Measurements from ENCODE around the gene NOB1. TPM values are rescaled to one million over a fixed set of nuclear protein-coding genes. Genes with fewer than 3 reads are reported as not detected.

The NOB1 gene
- total RNA-seq (100 to 1,000 TPM; 129 to 137 TPM), polyA plus RNA-seq (43.5 TPM)

DNA sequence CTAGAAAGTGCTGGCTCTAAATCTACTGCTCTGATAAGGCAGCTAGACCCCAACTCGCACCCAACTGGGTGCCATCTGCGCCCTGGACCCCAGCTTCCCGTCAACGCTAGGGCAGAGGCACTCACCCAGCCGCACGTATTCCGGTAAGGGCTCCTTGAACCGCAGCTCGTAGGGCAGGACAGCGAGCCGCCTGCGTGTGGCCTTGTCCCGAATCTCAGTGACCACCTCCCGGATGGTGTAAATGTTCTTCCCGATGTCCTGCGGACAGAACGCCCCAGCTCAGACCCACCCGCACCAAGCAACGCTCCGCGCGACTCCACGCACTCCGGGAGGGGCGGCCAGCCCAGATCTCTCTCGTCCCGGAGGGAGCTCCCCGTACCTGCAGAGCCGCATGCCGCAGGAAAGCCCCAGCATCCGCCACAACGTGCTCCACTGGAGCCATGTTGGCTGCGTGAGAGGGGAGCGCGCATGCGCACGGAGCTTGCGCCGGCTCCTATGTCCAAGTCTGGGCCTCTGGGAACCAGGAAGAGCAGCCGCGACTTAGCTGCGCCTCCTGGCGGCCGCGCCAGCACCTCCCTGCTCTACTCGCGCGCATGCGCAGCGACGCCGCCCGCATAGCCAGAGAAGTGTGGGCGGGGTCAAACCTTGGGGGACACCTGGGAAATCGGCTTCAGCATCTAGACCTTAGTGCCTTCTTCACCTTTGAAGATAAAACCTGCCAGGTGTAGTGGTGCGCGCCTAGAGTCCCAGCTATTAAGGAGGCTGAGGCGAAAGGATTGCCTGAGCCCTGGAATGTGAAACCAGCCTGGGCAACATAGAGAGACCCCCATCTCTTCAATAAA is at the start of gene NOB1:
NOB1 (minus strand) TSS at position 458 of the 842 bp plus-strand sequence; CDS start at position 442, 16 bp downstream.
- ChIA-PET POLR2A (interaction anchor here (0.6 to 2.3 kb wide), 13 partner anchors 8 to 508 kb away, joined by 3 to 19 read pairs (median 3); partner anchors contain the start of genes NQO1 and WWP2), CTCF (interaction anchor here (0.6 to 3.5 kb wide), 32 partner anchors 8 to 704 kb away, joined by 3 to 96 read pairs (median 4); partner anchors contain the start of gene NQO1)
- peaks cover 15% of the 10 kb centered on the region for H3K36me3 ChIP-seq (ENCODE audit: insufficient read depth, low read length)
- H3K27ac ChIP-seq (ENCODE audit: low read depth, low read length): peak within 1 kb of the TSS; percentile 86
- peaks cover 0 to 1% of the 10 kb centered on the region in 2 donors for H3K27me3 Mint-ChIP-seq
- peaks cover 14% of the 10 kb centered on the region for H3K4me1 ChIP-seq (ENCODE audit: insufficient read depth, low read length)
- H3K27me3 ChIP-seq (ENCODE audit: insufficient read depth, low read length, poor library complexity, severe bottlenecking): no peaks in the 10 kb centered on the region
- no peaks in the 10 kb centered on the region for H3K9me3 Mint-ChIP-seq
- H3K27ac Mint-ChIP-seq: peak within 1 kb of the TSS; percentile 94 to 99 (median 99)
- peaks cover 0 to 33% (median 2%) of the 10 kb centered on the region in 3 donors for H3K36me3 Mint-ChIP-seq
- peak within 1 kb of the TSS; percentile 98 for H3K4me3 ChIP-seq (ENCODE audit: low read length)
- peak within 1 kb of the TSS; percentile 97 to 100 (median 100) for H3K4me3 Mint-ChIP-seq
- DNase-seq: peak; percentile 96 to 99 (median 97)
- H3K9me3 ChIP-seq (ENCODE audit: low read length): no peaks in the 10 kb centered on the region
- peaks cover 23 to 37% (median 26%) of the 10 kb centered on the region in 3 donors for H3K4me1 Mint-ChIP-seq

DNA sequence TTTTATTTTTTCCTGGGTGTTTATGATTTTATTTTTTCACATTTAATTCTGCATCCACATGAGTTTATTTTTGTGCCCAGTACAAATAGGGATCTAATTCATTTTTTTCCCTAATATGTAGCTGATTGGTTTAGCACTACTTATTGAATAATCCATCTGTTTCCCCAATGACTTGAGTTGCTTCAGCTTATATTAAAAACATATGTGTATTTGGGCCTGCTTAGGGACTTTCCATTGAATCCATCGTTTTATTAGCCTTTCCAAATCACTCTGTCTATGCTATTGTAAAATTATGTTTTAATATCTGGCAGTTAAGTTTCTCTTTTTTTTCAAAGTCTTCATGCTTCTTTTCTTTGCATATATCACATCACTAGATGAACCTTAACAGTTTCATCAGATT is 49.6 kb upstream of the NOB1 start:
- H3K27ac Mint-ChIP-seq: peak overlapping the region in 1 of 8 donors; percentile 47

DNA sequence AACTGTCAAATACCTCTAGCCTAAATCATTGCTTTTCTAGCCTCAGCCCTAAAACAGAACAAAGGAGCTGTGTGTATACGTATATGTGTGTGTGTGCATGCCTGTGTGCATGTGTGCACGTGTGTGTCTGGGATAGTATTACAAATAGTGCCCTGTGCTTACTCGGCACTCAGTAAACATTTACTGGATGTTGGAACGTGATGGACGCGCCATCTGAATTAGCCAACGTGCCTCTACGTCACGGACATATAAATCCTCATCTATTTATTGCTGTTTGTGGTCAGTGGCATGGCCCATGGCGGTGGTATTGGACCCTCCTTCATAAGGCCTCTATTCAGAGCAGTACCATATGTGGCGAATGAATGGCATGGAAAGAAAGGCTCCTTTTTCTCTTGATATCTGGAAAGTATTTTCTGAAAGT is 44.9 kb upstream of the NOB1 start:
- peak overlapping the region in 2 of 8 donors; percentile 29 to 60 for H3K27ac Mint-ChIP-seq
- H3K9me3 ChIP-seq (ENCODE audit: low read length): no peaks in the 10 kb centered on the region
- CTCF ChIA-PET: no interaction called here
- no peaks in the 10 kb centered on the region for H3K9me3 Mint-ChIP-seq
- POLR2A ChIA-PET: no interaction called here
- H3K36me3 Mint-ChIP-seq: peaks cover 0 to 60% (median 17%) of the 10 kb centered on the region in 3 donors
- no peak for DNase-seq
- no peaks in the 10 kb centered on the region for H3K27me3 Mint-ChIP-seq
- H3K27ac ChIP-seq (ENCODE audit: low read depth, low read length): no peak overlapping the region
- H3K4me3 Mint-ChIP-seq: no peak overlapping the region
- H3K27me3 ChIP-seq (ENCODE audit: insufficient read depth, low read length, poor library complexity, severe bottlenecking): no peaks in the 10 kb centered on the region
- H3K4me3 ChIP-seq (ENCODE audit: low read length): no peak overlapping the region
- H3K36me3 ChIP-seq (ENCODE audit: insufficient read depth, low read length): peaks cover 11% of the 10 kb centered on the region
- H3K4me1 Mint-ChIP-seq: peaks cover 1 to 12% (median 4%) of the 10 kb centered on the region in 3 donors
- no peaks in the 10 kb centered on the region for H3K4me1 ChIP-seq (ENCODE audit: insufficient read depth, low read length)

More for the DNA sequence above, 49.6 kb upstream of the NOB1 start:
- H3K27me3 ChIP-seq (ENCODE audit: insufficient read depth, low read length, poor library complexity, severe bottlenecking): no peaks in the 10 kb centered on the region
- Mint-ChIP-seq H3K4me1 (no peaks in the 10 kb centered on the region), H3K36me3 (peaks cover 0 to 59% (median 13%) of the 10 kb centered on the region in 3 donors), H3K4me3 (no peak overlapping the region), H3K27me3 (no peaks in the 10 kb centered on the region), H3K9me3 (no peaks in the 10 kb centered on the region)
- no peaks in the 10 kb centered on the region for H3K4me1 ChIP-seq (ENCODE audit: insufficient read depth, low read length)
- peaks cover 8% of the 10 kb centered on the region for H3K36me3 ChIP-seq (ENCODE audit: insufficient read depth, low read length)
- POLR2A ChIA-PET: no interaction called here
- no peak overlapping the region for H3K27ac ChIP-seq (ENCODE audit: low read depth, low read length)
- DNase-seq: no peak
- no peak overlapping the region for H3K4me3 ChIP-seq (ENCODE audit: low read length)
- CTCF ChIA-PET: no interaction called here
- no peaks in the 10 kb centered on the region for H3K9me3 ChIP-seq (ENCODE audit: low read length)

DNA sequence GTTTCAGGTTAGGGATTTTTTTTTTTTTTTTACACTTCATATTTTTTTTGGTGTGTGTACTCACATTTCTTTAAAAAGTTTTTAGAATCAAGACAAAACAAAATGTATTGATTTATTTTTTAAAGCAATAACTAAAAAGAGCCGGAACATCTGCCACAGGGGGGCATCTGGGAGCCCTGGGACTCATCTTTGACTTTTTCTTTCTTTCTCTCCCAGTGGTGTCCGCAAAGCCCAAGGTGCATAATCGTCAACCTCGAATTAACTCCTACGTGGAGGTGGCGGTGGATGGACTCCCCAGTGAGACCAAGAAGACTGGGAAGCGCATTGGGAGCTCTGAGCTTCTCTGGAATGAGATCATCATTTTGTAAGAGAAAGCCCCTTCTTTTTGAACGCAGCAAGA is 43.7 kb upstream of the NOB1 start:
- Histone ChIP-seq H3K27ac (ENCODE audit: low read depth, low read length) (no peak overlapping the region), H3K4me1 (ENCODE audit: insufficient read depth, low read length) (no peaks in the 10 kb centered on the region), H3K36me3 (ENCODE audit: insufficient read depth, low read length) (peaks cover 11% of the 10 kb centered on the region), H3K4me3 (ENCODE audit: low read length) (no peak overlapping the region), H3K27me3 (ENCODE audit: insufficient read depth, low read length, poor library complexity, severe bottlenecking) (no peaks in the 10 kb centered on the region), H3K9me3 (ENCODE audit: low read length) (no peaks in the 10 kb centered on the region)
- Mint-ChIP-seq H3K4me3 (no peak overlapping the region), H3K27ac (no peak overlapping the region), H3K4me1 (peaks cover 1 to 12% (median 4%) of the 10 kb centered on the region in 3 donors), H3K27me3 (no peaks in the 10 kb centered on the region), H3K36me3 (peaks cover 0 to 55% (median 17%) of the 10 kb centered on the region in 3 donors), H3K9me3 (no peaks in the 10 kb centered on the region)
- ChIA-PET CTCF (no interaction called here), POLR2A (interaction anchor here (0.6 kb wide), 1 partner anchor 25 kb away, joined by 6 read pairs; no protein-coding TSS in a partner anchor)
- no peak for DNase-seq

DNA sequence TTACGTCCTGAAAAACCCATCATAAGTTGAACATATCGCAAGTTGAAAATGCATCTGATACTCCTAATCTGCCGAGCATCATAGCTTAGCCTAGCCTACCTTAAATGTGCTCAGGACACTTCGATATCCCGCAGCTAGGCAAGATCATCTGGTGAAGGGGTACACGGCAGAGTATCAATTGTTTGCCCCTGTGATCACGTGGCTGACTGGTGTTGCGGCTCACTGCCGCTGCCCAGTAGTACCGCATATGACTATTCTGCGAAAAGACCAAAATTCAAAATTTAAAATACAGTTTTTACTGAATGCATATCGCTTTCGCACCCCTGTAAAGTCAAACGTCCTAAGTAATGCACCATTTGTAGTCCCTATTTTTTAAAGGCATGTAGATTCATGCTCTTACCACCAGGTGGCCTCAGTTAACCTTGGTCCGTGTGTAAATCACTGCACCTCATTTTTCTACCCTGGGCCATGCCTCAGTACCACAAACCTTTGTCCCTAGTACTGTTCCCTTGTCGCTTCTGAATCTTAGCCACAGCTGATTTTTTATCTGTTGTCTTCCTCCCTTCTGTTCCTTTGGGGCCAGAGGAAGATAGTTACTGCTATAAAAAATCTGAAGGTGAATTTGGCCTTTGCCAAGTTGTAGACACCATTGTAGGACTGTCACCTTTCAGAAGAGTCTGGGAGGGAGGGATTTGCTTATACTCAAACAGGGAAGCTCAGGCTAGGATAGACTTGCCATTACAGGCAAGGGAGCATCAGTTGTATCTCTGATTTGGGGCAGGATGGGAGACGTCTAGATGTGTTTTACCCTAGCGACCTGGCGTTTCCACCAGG is 41.8 kb upstream of the NOB1 start:
- Histone ChIP-seq H3K4me1 (ENCODE audit: insufficient read depth, low read length) (no peaks in the 10 kb centered on the region), H3K27me3 (ENCODE audit: insufficient read depth, low read length, poor library complexity, severe bottlenecking) (no peaks in the 10 kb centered on the region), H3K27ac (ENCODE audit: low read depth, low read length) (no peak overlapping the region), H3K4me3 (ENCODE audit: low read length) (no peak overlapping the region), H3K9me3 (ENCODE audit: low read length) (no peaks in the 10 kb centered on the region), H3K36me3 (ENCODE audit: insufficient read depth, low read length) (peaks cover 8% of the 10 kb centered on the region)
- Mint-ChIP-seq H3K36me3 (peaks cover 0 to 53% (median 16%) of the 10 kb centered on the region in 3 donors), H3K9me3 (no peaks in the 10 kb centered on the region), H3K27me3 (no peaks in the 10 kb centered on the region), H3K4me3 (no peak overlapping the region), H3K4me1 (peaks cover 4 to 12% (median 5%) of the 10 kb centered on the region in 3 donors), H3K27ac (no peak overlapping the region)
- peak in 2 of 5 donors; percentile 7 to 22 for DNase-seq
- POLR2A ChIA-PET: interaction anchor here (0.6 to 0.7 kb wide), 2 partner anchors 10 kb away, joined by 3 read pairs; no protein-coding TSS in a partner anchor
- CTCF ChIA-PET: interaction anchor here (1.2 to 1.5 kb wide), 3 partner anchors 10 to 136 kb away, joined by 3 read pairs; no protein-coding TSS in a partner anchor

DNA sequence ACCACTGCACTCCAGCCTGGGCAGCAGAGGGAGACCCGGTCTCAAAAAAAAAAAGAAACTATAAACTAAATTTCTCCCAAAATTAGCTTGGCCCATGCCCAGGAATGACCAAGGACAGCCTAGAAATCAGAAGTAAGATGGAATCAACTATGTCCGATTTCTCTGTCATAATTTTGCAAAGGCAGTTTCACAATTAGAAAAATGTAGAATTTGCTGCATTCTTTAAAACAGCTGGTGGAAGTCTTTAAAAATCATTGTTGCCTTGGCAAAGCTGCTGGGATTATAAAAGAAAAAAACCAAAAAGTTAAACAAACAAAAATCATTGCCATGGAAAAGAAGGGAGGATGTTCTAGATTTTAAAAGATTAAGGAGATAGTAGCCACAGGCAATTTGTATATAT is 39.8 kb upstream of the NOB1 start:
- Mint-ChIP-seq H3K9me3 (no peaks in the 10 kb centered on the region), H3K27me3 (no peaks in the 10 kb centered on the region), H3K4me1 (peaks cover 4 to 12% (median 5%) of the 10 kb centered on the region in 3 donors), H3K27ac (peak overlapping the region in 1 of 8 donors; percentile 47), H3K36me3 (peaks cover 0 to 53% (median 10%) of the 10 kb centered on the region in 3 donors), H3K4me3 (no peak overlapping the region)
- Histone ChIP-seq H3K27ac (ENCODE audit: low read depth, low read length) (no peak overlapping the region), H3K9me3 (ENCODE audit: low read length) (no peaks in the 10 kb centered on the region), H3K36me3 (ENCODE audit: insufficient read depth, low read length) (peaks cover 8% of the 10 kb centered on the region), H3K27me3 (ENCODE audit: insufficient read depth, low read length, poor library complexity, severe bottlenecking) (no peaks in the 10 kb centered on the region), H3K4me1 (ENCODE audit: insufficient read depth, low read length) (no peaks in the 10 kb centered on the region), H3K4me3 (ENCODE audit: low read length) (no peak overlapping the region)
- ChIA-PET CTCF (interaction anchor here (1.0 to 1.5 kb wide), 4 partner anchors 12 to 40 kb away, joined by 3 to 5 read pairs (median 4); partner anchors contain the start of gene NOB1), POLR2A (no interaction called here)
- DNase-seq: no peak

DNA sequence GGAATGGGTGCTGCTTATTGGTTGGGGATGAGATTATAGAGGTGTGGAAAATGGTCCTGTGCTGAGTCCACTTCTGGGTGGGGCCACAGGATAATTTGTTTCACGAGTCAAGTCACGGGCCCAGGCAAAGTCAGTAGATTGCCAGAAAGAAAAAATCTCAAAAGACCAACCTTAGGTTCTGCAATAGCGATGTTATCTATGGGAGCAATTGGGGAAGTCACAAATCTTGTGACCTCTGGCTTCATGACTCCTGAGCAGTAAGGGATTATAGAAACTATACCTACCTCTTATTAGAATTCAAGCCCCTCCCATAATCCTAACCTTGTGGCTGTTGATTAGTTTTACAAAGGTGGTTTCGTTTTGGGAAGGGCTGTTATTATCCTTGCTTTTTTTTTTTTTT is 38.8 kb upstream of the NOB1 start:
- H3K4me3 Mint-ChIP-seq: no peak overlapping the region
- no peaks in the 10 kb centered on the region for H3K9me3 Mint-ChIP-seq
- H3K36me3 Mint-ChIP-seq: peaks cover 0 to 51% (median 6%) of the 10 kb centered on the region in 3 donors
- Histone ChIP-seq H3K27ac (ENCODE audit: low read depth, low read length) (no peak overlapping the region), H3K4me3 (ENCODE audit: low read length) (no peak overlapping the region), H3K27me3 (ENCODE audit: insufficient read depth, low read length, poor library complexity, severe bottlenecking) (no peaks in the 10 kb centered on the region), H3K9me3 (ENCODE audit: low read length) (no peaks in the 10 kb centered on the region), H3K4me1 (ENCODE audit: insufficient read depth, low read length) (no peaks in the 10 kb centered on the region), H3K36me3 (ENCODE audit: insufficient read depth, low read length) (peaks cover 3% of the 10 kb centered on the region)
- ChIA-PET POLR2A (no interaction called here), CTCF (interaction anchor here (1.0 to 1.5 kb wide), 3 partner anchors 13 to 39 kb away, joined by 3 to 5 read pairs (median 4); partner anchors contain the start of gene NOB1)
- no peak for DNase-seq
- no peaks in the 10 kb centered on the region for H3K27me3 Mint-ChIP-seq
- peaks cover 4 to 12% (median 5%) of the 10 kb centered on the region in 3 donors for H3K4me1 Mint-ChIP-seq
- H3K27ac Mint-ChIP-seq: peak overlapping the region in 3 of 8 donors; percentile 4 to 46 (median 37)
